HFFc6 (cell line): ENCODE data around the gene CD226. TPM values are rescaled to one million over a fixed set of nuclear protein-coding genes. Genes with fewer than 3 reads are reported as not detected.

Experiments used
- DNase-seq: peaks from one replicate; pipeline ENCODE4 v3.0.0-alpha.2; 2018
- H3K27ac Mint-ChIP-seq: 2 replicates; pipeline ENCODE4 v1.8.0; 2020; ENCODE audit warnings: mild to moderate bottlenecking, mixed read lengths
- H3K27me3 Mint-ChIP-seq: 2 replicates; pipeline ENCODE4 v1.8.0; 2021; ENCODE audit warnings: mild to moderate bottlenecking, moderate library complexity, mixed read lengths; ENCODE audit not compliant: insufficient read depth
- H3K36me3 Mint-ChIP-seq: 2 replicates; pipeline ENCODE4 v1.8.0; 2021; ENCODE audit warnings: low read depth, mixed read lengths
- H3K4me1 Mint-ChIP-seq: 2 replicates; pipeline ENCODE4 v1.8.0; 2020; ENCODE audit warnings: low read depth, mixed read lengths
- H3K4me3 Mint-ChIP-seq: 2 replicates; pipeline ENCODE4 v1.8.0; 2020; ENCODE audit warnings: mild to moderate bottlenecking, moderate library complexity, mixed read lengths
- H3K9me3 Mint-ChIP-seq: 2 replicates; pipeline ENCODE4 v1.8.0; 2020; ENCODE audit warnings: mild to moderate bottlenecking, mixed read lengths
- total RNA-seq, 6 experiments: library from RNA; stranded (reverse); fragmentation: NEBNext Ultra II Directional; extraction: Animal tissue kit (Norgen Biotek cat#: 25700); gene quantifications; 2 replicates in 1 of 6; 3 replicates in 5 of 6; pipeline ENCODE4 v1.2.3, GENCODE V29; 2021
- TF ChIP-seq, protein P1 (sequence below): fragments of 200-600 bp; sonication (generic); IDR thresholded peaks from 2 replicates; pipeline ENCODE4 v1.5.0; 2021; ENCODE audit warnings: antibody characterized with exemption, mild to moderate bottlenecking

Gene CD226
- total RNA-seq, 6 experiments from 2014 or later: 0.14 to 0.78 (median 0.34) TPM

DNA sequence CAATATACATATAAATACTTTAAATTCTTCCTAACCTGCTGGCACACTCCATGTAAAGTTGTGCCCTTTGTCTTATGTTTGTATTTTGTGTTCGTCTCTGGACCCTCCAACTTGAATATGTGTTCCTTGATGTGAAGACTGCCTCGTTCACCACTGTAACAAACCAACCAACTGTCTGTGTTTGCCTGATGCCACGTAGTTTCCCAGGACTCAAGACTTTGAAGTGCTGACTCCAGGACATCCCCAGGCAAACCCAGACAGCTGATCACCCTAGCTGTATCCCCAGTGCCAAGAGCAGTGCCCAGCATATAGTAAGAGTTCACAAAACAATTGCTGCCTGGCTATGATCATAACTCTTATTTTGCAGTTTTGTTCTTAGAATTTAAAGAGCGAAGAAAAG, 15.5 kb upstream of the CD226 start:
- Mint-ChIP-seq H3K4me1 (no peaks in the 10 kb centered on the region), H3K27ac (no peak overlapping the region), H3K36me3 (peaks cover 8% of the 10 kb centered on the region), H3K27me3 (no peaks in the 10 kb centered on the region; the same call in 1 of the 2 replicates), H3K9me3 (no peaks in the 10 kb centered on the region), H3K4me3 (no peak overlapping the region)
- TF ChIP-seq, protein P1, sequence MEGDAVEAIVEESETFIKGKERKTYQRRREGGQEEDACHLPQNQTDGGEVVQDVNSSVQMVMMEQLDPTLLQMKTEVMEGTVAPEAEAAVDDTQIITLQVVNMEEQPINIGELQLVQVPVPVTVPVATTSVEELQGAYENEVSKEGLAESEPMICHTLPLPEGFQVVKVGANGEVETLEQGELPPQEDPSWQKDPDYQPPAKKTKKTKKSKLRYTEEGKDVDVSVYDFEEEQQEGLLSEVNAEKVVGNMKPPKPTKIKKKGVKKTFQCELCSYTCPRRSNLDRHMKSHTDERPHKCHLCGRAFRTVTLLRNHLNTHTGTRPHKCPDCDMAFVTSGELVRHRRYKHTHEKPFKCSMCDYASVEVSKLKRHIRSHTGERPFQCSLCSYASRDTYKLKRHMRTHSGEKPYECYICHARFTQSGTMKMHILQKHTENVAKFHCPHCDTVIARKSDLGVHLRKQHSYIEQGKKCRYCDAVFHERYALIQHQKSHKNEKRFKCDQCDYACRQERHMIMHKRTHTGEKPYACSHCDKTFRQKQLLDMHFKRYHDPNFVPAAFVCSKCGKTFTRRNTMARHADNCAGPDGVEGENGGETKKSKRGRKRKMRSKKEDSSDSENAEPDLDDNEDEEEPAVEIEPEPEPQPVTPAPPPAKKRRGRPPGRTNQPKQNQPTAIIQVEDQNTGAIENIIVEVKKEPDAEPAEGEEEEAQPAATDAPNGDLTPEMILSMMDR: no peak
- no peak for DNase-seq

DNA sequence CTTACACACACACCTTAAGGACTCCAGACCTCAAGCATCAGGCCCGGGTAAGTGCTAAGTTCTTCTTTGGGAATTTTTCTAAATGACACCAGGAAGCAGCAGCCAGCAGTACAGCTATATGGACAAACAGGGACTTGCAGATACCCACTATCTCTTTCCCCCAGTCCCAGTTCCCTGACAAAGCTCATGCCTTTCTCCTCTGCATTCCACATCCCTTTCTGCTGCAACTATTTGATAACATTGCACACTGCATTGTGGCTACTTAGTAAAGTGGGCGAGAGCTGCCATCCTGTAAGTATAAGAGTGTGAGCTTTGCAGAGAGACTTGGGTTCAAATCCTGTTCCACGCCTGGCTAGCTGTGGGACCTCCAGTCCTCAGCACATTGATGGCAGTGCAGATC, 14.0 kb upstream of the CD226 start:
- no peaks in the 10 kb centered on the region for H3K4me1 Mint-ChIP-seq
- no peak overlapping the region for H3K27ac Mint-ChIP-seq
- no peak for DNase-seq
- H3K9me3 Mint-ChIP-seq: no peaks in the 10 kb centered on the region
- H3K36me3 Mint-ChIP-seq: peaks cover 8% of the 10 kb centered on the region
- TF ChIP-seq, protein P1: no peak
- H3K27me3 Mint-ChIP-seq: no peaks in the 10 kb centered on the region
- H3K4me3 Mint-ChIP-seq: no peak overlapping the region

DNA sequence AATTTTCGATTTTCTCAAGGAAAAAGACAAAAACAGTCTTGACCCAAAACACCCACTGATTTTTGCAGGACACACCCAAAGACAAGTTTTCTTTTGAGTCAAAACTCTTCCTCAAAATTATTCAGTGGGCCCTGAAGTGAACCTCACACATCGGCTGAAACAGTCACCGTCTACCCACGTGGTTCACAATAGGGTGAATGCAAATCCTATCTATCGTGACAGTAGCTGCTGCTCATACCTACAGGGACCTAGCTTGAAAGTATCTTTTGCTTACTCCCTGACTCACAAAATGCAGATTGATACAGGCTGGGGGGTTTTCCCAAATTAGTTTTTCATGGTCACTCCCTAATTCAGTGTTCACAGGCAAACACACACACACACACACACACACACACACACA, 10.7 kb upstream of the CD226 start:
- DNase-seq: no peak
- Mint-ChIP-seq H3K9me3 (no peaks in the 10 kb centered on the region), H3K4me1 (no peaks in the 10 kb centered on the region), H3K36me3 (peaks cover 8% of the 10 kb centered on the region; the same call in 1 of the 2 replicates), H3K4me3 (no peak overlapping the region), H3K27me3 (no peaks in the 10 kb centered on the region), H3K27ac (no peak overlapping the region)
- TF ChIP-seq, protein P1: no peak

DNA sequence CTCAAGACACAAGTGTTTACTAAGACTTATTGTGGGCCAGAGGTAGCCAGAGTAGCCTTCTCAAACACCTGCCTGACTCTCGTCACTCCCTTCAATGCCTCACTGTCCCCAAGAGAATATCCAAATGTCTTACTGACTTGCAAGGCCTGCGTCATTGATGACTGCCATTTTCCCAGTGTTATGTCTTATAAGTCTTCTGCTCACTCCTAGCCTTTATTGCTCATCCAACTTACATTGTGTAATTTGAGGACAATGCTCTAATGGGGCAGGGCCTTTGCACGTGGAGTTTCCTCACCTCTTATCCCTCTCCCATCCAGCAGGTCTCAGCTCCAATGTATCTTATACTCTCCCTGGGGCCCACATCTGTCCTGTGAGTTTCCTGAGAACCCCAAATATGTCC, 10.1 kb upstream of the CD226 start:
- no peak for DNase-seq
- Mint-ChIP-seq H3K4me3 (no peak overlapping the region), H3K36me3 (peaks cover 4% of the 10 kb centered on the region; the same call in 1 of the 2 replicates), H3K27ac (no peak overlapping the region), H3K4me1 (no peaks in the 10 kb centered on the region), H3K9me3 (no peaks in the 10 kb centered on the region), H3K27me3 (no peaks in the 10 kb centered on the region)
- TF ChIP-seq, protein P1: no peak

DNA sequence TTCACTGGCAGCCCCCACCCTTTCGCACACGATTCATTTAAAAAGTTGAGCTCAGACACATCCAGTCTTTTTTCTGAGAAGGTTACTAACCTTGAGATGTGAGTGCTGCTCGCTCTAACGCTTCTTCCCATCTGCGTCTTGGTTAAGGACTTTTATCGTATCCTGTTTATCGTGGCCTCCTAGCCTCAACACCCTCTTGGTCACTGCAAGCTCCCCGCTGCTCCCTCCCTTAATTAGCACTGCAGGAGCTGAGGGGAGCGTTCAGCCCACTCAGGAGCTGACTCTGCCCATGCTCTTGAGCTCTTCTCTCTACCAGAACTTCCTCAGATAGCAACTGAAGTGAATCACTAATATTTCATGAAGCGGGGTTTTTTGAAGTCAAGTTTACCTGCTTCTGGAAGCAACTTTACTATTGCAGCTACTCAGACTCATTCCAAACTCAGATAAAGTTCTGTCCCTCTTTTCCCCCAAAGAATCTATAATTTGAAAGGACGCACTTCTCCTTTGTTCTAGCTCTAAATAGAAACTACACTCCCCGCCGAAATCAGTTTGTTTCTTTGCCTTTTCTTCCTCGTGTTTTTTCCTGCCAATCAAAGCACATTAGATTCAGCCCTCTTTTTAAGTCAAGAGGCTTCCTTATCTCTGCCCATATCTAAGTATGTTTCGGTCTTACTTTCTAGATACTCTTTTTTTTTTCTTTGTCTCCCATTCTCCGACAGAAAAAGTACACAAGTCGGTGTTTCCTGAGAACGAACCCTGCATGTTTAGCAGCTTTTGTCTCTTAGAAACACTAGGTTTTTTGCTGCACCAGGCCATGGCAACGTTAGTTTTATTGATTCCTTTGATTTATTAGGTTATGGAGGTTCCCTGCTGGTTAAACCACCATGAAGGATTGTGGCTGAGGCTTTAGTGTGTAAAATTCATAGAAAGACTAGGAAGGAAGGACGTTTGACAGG, 9.3 kb upstream of the CD226 start:
- no peak overlapping the region for H3K27ac Mint-ChIP-seq
- no peaks in the 10 kb centered on the region for H3K27me3 Mint-ChIP-seq
- H3K9me3 Mint-ChIP-seq: no peaks in the 10 kb centered on the region
- TF ChIP-seq, protein P1: no peak
- peaks cover 5% of the 10 kb centered on the region; the same call in 1 of the 2 replicates for H3K36me3 Mint-ChIP-seq
- no peaks in the 10 kb centered on the region for H3K4me1 Mint-ChIP-seq
- H3K4me3 Mint-ChIP-seq: no peak overlapping the region
- DNase-seq: no peak
